GM20000 (cell line): ENCODE results near the gene PSMB8.

Experiments used
- DNase-seq: peaks from one replicate; pipeline ENCODE4 v3.0.0; 2012; ENCODE audit warnings: low spot score
- CTCF ChIP-seq: IDR thresholded peaks from 2 replicates; pipeline ENCODE4 v1.5.1; 2012; ENCODE audit warnings: mild to moderate bottlenecking, control low read depth; ENCODE audit errors: extremely low read depth, missing control alignments

The PSMB8 gene

GRCh38 chr6:32819729-32820128 is 24.1 kb downstream of the PSMB8 start:
- TF ChIP-seq CTCF, result no peak
- DNase-seq, result no peak

DNA sequence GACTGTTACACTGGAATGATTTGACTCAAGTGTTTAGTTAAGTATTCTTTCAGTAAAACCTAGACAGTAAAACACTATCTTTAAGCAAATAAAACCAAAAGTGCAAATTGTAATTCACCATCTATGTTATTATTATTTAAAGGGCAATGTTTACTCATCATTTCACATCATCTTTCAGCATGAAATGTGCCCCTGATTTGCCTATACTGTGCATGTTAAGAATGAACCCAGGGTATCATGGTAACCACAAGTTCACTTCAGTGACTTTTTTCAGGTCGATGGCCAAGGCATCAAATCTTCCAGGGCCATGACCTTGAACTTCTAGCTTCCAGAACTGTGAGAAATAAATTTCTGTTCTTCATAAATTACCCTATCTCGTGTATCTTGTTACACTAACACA is 25.0 kb downstream of the PSMB8 start:
- TF ChIP-seq CTCF, result no peak
- no peak for DNase-seq

- no peak for TF ChIP-seq CTCF
- DNase-seq, result peak; percentile 84
These were observed 27.1 kb downstream of the PSMB8 start, which contains the start of gene HLA-DOB for GRCh38 chr6:32816746-32817204. Gene HLA-DOB (minus strand): TSS chr6:32817002. CDS start chr6:32816951, 51 bp downstream.

GRCh38 chr6:32815996-32816395 is 27.9 kb downstream of the PSMB8 start:
- no peak for TF ChIP-seq CTCF
- peak; percentile 63 for DNase-seq

GRCh38 chr6:32815115-32815514 is 28.7 kb downstream of the PSMB8 start:
- no peak for DNase-seq
- no peak for TF ChIP-seq CTCF

- no peak for DNase-seq
- TF ChIP-seq CTCF, result no peak
These were observed 29.7 kb downstream of the PSMB8 start for GRCh38 chr6:32814145-32814544.

- no peak for DNase-seq
- TF ChIP-seq CTCF, result no peak
These were observed 34.7 kb downstream of the PSMB8 start for GRCh38 chr6:32809171-32809570.
